ENCODE data around the gene NPBWR2.

GRCh38 chr20:64080813-64081623 lies 26.3 kb downstream of the NPBWR2 start:
- no peak for TF ChIP-seq CTCF (IDR thresholded peaks at IDR 0.05)
- TF ChIP-seq POLR2A (IDR thresholded peaks at IDR 0.05), result no peak
- no peak for TF ChIP-seq POLR2AphosphoS5 (IDR thresholded peaks at IDR 0.05)
- no peak for TF ChIP-seq EP300 (IDR thresholded peaks at IDR 0.05)
